ENCODE results near the gene STK26.

The STK26 gene

GRCh38 chrX:132058050-132058449 lies 34.9 kb downstream of the STK26 start:
- Histone ChIP-seq H2AFZ (ENCODE audit: low read length) (no peak overlapping the region), H3K4me3 (ENCODE audit: low read depth, low read length, poor library complexity, severe bottlenecking) (no peak overlapping the region), H3K27me3 (ENCODE audit: insufficient read depth, low read length) (no peaks in the 10 kb centered on the region), H3K9me3 (ENCODE audit: low read length) (no peaks in the 10 kb centered on the region), H3K36me3 (ENCODE audit: insufficient read depth, low read length) (peaks cover 29% of the 10 kb centered on the region; the same call in 1 of the 2 replicates), H3K79me2 (ENCODE audit: insufficient read depth, low read length) (peaks cover 4% of the 10 kb centered on the region; the same call in 1 of the 2 replicates), H3F3A (ENCODE audit: insufficient read depth, low read length) (no peaks in the 10 kb centered on the region), H3K27ac (ENCODE audit: low read depth, low read length, poor library complexity, severe bottlenecking) (no peak overlapping the region), H3K9ac (ENCODE audit: low read length) (no peak overlapping the region), H3K4me2 (ENCODE audit: low read length) (no peak overlapping the region), H3K4me1 (ENCODE audit: insufficient read depth, low read length, severe bottlenecking) (peaks cover 13% of the 10 kb centered on the region), H3K9me2 (ENCODE audit: low read depth, low read length) (no peaks in the 10 kb centered on the region), H4K20me1 (ENCODE audit: insufficient read depth, low read length) (no peaks in the 10 kb centered on the region)
- TF ChIP-seq CTCF (IDR thresholded peaks at IDR 0.05; ENCODE audit: low read length) (no peak), EZH2 (IDR thresholded peaks at IDR 0.05; ENCODE audit: borderline replicate concordance, low read length) (no peak)

GRCh38 chrX:132058975-132059374 lies 35.9 kb downstream of the STK26 start:
- no peak overlapping the region for H3K9ac ChIP-seq (ENCODE audit: low read length)
- H3K4me3 ChIP-seq (ENCODE audit: low read depth, low read length, poor library complexity, severe bottlenecking): no peak overlapping the region
- no peaks in the 10 kb centered on the region for H3F3A ChIP-seq (ENCODE audit: insufficient read depth, low read length)
- H3K79me2 ChIP-seq (ENCODE audit: insufficient read depth, low read length): no peaks in the 10 kb centered on the region
- no peaks in the 10 kb centered on the region for H4K20me1 ChIP-seq (ENCODE audit: insufficient read depth, low read length)
- H3K4me2 ChIP-seq (ENCODE audit: low read length): no peak overlapping the region
- TF ChIP-seq EZH2 (IDR thresholded peaks at IDR 0.05; ENCODE audit: borderline replicate concordance, low read length): no peak
- TF ChIP-seq CTCF (IDR thresholded peaks at IDR 0.05; ENCODE audit: low read length): no peak
- no peak overlapping the region for H2AFZ ChIP-seq (ENCODE audit: low read length)
- no peaks in the 10 kb centered on the region for H3K9me2 ChIP-seq (ENCODE audit: low read depth, low read length)
- no peaks in the 10 kb centered on the region for H3K9me3 ChIP-seq (ENCODE audit: low read length)
- H3K4me1 ChIP-seq (ENCODE audit: insufficient read depth, low read length, severe bottlenecking): peaks cover 12% of the 10 kb centered on the region
- peaks cover 34% of the 10 kb centered on the region; the same call in 1 of the 2 replicates for H3K36me3 ChIP-seq (ENCODE audit: insufficient read depth, low read length)
- H3K27ac ChIP-seq (ENCODE audit: low read depth, low read length, poor library complexity, severe bottlenecking): no peak overlapping the region
- no peaks in the 10 kb centered on the region for H3K27me3 ChIP-seq (ENCODE audit: insufficient read depth, low read length)

- peaks cover 38% of the 10 kb centered on the region; the same call in 1 of the 2 replicates for H3K36me3 ChIP-seq (ENCODE audit: insufficient read depth, low read length)
Observed at GRCh38 chrX:132059973-132060540, 37.0 kb downstream of the STK26 start.

More at GRCh38 chrX:132059973-132060540, 37.0 kb downstream of the STK26 start:
- Histone ChIP-seq H3K9me3 (ENCODE audit: low read length) (no peaks in the 10 kb centered on the region), H3K4me2 (ENCODE audit: low read length) (no peak overlapping the region), H3K4me3 (ENCODE audit: low read depth, low read length, poor library complexity, severe bottlenecking) (no peak overlapping the region), H4K20me1 (ENCODE audit: insufficient read depth, low read length) (no peaks in the 10 kb centered on the region), H2AFZ (ENCODE audit: low read length) (no peak overlapping the region), H3K79me2 (ENCODE audit: insufficient read depth, low read length) (no peaks in the 10 kb centered on the region), H3K9me2 (ENCODE audit: low read depth, low read length) (no peaks in the 10 kb centered on the region), H3F3A (ENCODE audit: insufficient read depth, low read length) (no peaks in the 10 kb centered on the region), H3K27me3 (ENCODE audit: insufficient read depth, low read length) (no peaks in the 10 kb centered on the region), H3K27ac (ENCODE audit: low read depth, low read length, poor library complexity, severe bottlenecking) (peak overlapping the region; percentile 23), H3K4me1 (ENCODE audit: insufficient read depth, low read length, severe bottlenecking) (peaks cover 12% of the 10 kb centered on the region), H3K9ac (ENCODE audit: low read length) (no peak overlapping the region)
- TF ChIP-seq CTCF (IDR thresholded peaks at IDR 0.05; ENCODE audit: low read length) (no peak), EZH2 (IDR thresholded peaks at IDR 0.05; ENCODE audit: borderline replicate concordance, low read length) (no peak)
